PC-9 (cell line): ENCODE results near the gene GSPT1. TPM values are rescaled to one million over a fixed set of nuclear protein-coding genes. Genes with fewer than 3 reads are reported as not detected.

ENCODE experiments used
- BruUV-seq: library from RNA; stranded (reverse); fragments of 400-500 nt; replicated peaks from 2 replicates; lab custom pipeline; 2021; lab: Mats Ljungman, UMichigan
- CTCF ChIA-PET: fragments of 300-600 bp; sonication (Branson Sonifier 250); formaldehyde crosslinking; loops from one replicate; lab custom pipeline; 2022; ENCODE audit warnings: antibody characterized with exemption; lab: Charles Lee
- POLR2A ChIA-PET: fragments of 300-600 bp; sonication (Branson Sonifier 250); formaldehyde crosslinking; loops from one replicate; lab custom pipeline; 2022; ENCODE audit warnings: antibody characterized with exemption; ENCODE audit not compliant: unreplicated experiment; lab: Charles Lee
- DNase-seq, 2 experiments: peaks; one replicate each; pipeline versions ENCODE4 v3.0.0 to v3.0.0-alpha.2; 2015 to 2022; ENCODE audit warnings: mixed read lengths in 1 of 2
- H2AFZ ChIP-seq: fragments of 200-600 bp; sonication (generic); 2 replicates; pipeline ENCODE4 v1.8.1; 2017; ENCODE audit warnings: antibody characterized with exemption
- H3F3A ChIP-seq: fragments of 200-600 bp; sonication (generic); 2 replicates; pipeline ENCODE4 v1.8.1; 2017; ENCODE audit warnings: antibody characterized with exemption, mild to moderate bottlenecking, low read depth; ENCODE audit not compliant: insufficient read depth
- H3K27ac ChIP-seq: fragments of 200-600 bp; sonication (generic); 2 replicates; pipeline ENCODE4 v1.6.1; 2016; ENCODE audit warnings: mixed run types
- H3K27me3 ChIP-seq: fragments of 200-600 bp; sonication (generic); 2 replicates; pipeline ENCODE4 v1.6.1; 2016; ENCODE audit warnings: low read depth, mixed run types; ENCODE audit not compliant: insufficient read depth
- H3K36me3 ChIP-seq: fragments of 200-600 bp; sonication (generic); 2 replicates; pipeline ENCODE4 v1.6.1; 2016; ENCODE audit warnings: low read depth, mixed run types
- H3K4me1 ChIP-seq: fragments of 200-600 bp; sonication (generic); replicated peaks from 2 replicates; pipeline ENCODE4 v1.6.1; 2016; ENCODE audit warnings: mixed run types; ENCODE audit not compliant: insufficient read depth
- H3K4me2 ChIP-seq: fragments of 200-600 bp; sonication (generic); 2 replicates; pipeline ENCODE4 v1.6.1; 2017; ENCODE audit warnings: mixed run types
- H3K4me3 ChIP-seq: fragments of 200-600 bp; sonication (generic); 2 replicates; pipeline ENCODE4 v1.6.1; 2016; ENCODE audit warnings: mixed run types
- H3K79me2 ChIP-seq: fragments of 200-600 bp; sonication (generic); 2 replicates; pipeline ENCODE4 v1.6.1; 2017; ENCODE audit warnings: low read depth, mixed run types
- H3K9me2 ChIP-seq: fragments of 200-600 bp; sonication (generic); 2 replicates; pipeline ENCODE4 v1.8.1; 2017; ENCODE audit warnings: mild to moderate bottlenecking; ENCODE audit not compliant: insufficient read depth
- H3K9me3 ChIP-seq: fragments of 200-600 bp; sonication (generic); 2 replicates; pipeline ENCODE4 v1.8.1; 2016; ENCODE audit warnings: low read depth; ENCODE audit not compliant: insufficient read depth
- H4K20me1 ChIP-seq: fragments of 200-600 bp; sonication (generic); 2 replicates; pipeline ENCODE4 v1.8.1; 2017; ENCODE audit not compliant: insufficient read depth
- EZH2 ChIP-seq: fragments of 200-600 bp; sonication (generic); IDR thresholded peaks from 2 replicates; pipeline ENCODE4 v1.8.0; 2017; ENCODE audit warnings: antibody characterized with exemption, low read depth
- intact Hi-C: fragments of 100-400 bp; cut with micrococcal nuclease; formaldehyde crosslinking; loops from one replicate; pipeline ENCODE4 v1.10.0; 2022; ENCODE audit not compliant: unreplicated experiment
- total RNA-seq: library from RNA; stranded (reverse); gene quantifications from 2 replicates; pipeline ENCODE4 v1.2.3, GENCODE V29; 2021
- TF ChIP-seq, protein P1 (sequence below): fragments of 200-600 bp; sonication (generic); conservative IDR thresholded peaks from 2 replicates; pipeline ENCODE4 v1.6.1; 2017; ENCODE audit warnings: mixed run types, antibody characterized with exemption, mild to moderate bottlenecking, moderate library complexity

Gene GSPT1
- total RNA-seq, 1 experiment from 2014 or later = 161 TPM

DNA sequence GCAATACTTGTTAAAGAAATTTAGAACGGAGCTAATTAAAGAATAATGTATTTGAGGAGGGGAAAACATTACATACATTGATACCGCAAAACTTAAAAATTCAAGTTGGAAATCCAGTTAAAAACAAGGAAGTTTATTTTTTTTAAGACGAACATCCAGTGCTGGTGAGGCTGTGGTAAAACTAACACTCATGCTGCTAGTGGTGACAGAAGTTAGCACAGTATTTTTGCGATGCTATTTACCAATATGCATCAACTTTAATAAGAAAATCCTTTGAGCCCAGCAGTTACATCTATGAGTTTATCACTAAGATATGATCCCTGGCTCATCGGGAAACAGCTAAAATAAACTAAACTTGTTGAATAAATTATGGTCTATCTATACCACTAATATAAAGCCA, 31.7 kb downstream of the GSPT1 start:
- peaks cover 11% of the 10 kb centered on the region; the same call in 1 of the 2 replicates for H3K79me2 ChIP-seq
- BruUV-seq = no TSS peak
- H3K9me3 ChIP-seq = no peaks in the 10 kb centered on the region
- H3K27ac ChIP-seq = no peak overlapping the region
- H3K4me1 ChIP-seq = no peaks in the 10 kb centered on the region
- POLR2A ChIA-PET = no interaction called here
- TF ChIP-seq, protein P1, sequence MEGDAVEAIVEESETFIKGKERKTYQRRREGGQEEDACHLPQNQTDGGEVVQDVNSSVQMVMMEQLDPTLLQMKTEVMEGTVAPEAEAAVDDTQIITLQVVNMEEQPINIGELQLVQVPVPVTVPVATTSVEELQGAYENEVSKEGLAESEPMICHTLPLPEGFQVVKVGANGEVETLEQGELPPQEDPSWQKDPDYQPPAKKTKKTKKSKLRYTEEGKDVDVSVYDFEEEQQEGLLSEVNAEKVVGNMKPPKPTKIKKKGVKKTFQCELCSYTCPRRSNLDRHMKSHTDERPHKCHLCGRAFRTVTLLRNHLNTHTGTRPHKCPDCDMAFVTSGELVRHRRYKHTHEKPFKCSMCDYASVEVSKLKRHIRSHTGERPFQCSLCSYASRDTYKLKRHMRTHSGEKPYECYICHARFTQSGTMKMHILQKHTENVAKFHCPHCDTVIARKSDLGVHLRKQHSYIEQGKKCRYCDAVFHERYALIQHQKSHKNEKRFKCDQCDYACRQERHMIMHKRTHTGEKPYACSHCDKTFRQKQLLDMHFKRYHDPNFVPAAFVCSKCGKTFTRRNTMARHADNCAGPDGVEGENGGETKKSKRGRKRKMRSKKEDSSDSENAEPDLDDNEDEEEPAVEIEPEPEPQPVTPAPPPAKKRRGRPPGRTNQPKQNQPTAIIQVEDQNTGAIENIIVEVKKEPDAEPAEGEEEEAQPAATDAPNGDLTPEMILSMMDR = no peak
- TF ChIP-seq EZH2 = no peak
- H3F3A ChIP-seq = peaks cover 55% of the 10 kb centered on the region; the same call in 1 of the 2 replicates
- peaks cover 54% of the 10 kb centered on the region for H3K36me3 ChIP-seq
- CTCF ChIA-PET = no interaction called here
- H3K27me3 ChIP-seq = no peaks in the 10 kb centered on the region
- no peak overlapping the region for H3K4me3 ChIP-seq
- no peaks in the 10 kb centered on the region for H3K9me2 ChIP-seq
- H3K4me2 ChIP-seq = no peak overlapping the region
- DNase-seq = no peak
- intact Hi-C loops = no loop called here
- H4K20me1 ChIP-seq = peaks cover 21% of the 10 kb centered on the region; the same call in 1 of the 2 replicates
- H2AFZ ChIP-seq = no peak overlapping the region

DNA sequence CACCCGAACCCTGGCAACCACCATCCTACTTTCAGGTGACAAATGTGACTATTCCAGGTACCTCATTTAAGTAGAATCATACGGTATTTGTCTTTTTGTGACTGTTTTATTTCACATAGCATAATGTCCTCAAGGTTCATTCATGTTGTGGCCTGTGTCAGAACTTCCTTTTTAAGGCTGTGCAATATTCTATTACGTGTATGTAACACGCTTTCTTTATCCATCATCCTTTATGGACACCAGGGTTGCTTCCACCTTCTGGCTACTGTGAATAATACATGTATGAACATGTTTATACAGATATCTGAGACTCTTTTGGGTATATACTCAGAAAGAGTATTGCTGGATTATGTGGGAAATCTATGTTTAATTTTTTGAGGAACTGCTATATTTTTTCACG, 35.7 kb downstream of the GSPT1 start:
- Histone ChIP-seq H3K27me3 (no peaks in the 10 kb centered on the region), H3K9me3 (no peaks in the 10 kb centered on the region), H3K27ac (no peak overlapping the region), H3K4me1 (no peaks in the 10 kb centered on the region), H2AFZ (no peak overlapping the region), H3F3A (peaks cover 66% of the 10 kb centered on the region), H3K9me2 (no peaks in the 10 kb centered on the region), H3K79me2 (peaks cover 5% of the 10 kb centered on the region; the same call in 1 of the 2 replicates), H3K4me3 (no peak overlapping the region), H4K20me1 (peaks cover 26% of the 10 kb centered on the region), H3K36me3 (peaks cover 44% of the 10 kb centered on the region), H3K4me2 (no peak overlapping the region)
- ChIA-PET POLR2A (no interaction called here), CTCF (no interaction called here)
- TF ChIP-seq, protein P1 = no peak
- no peak for TF ChIP-seq EZH2
- intact Hi-C loops = no loop called here
- no TSS peak for BruUV-seq
- no peak for DNase-seq

DNA sequence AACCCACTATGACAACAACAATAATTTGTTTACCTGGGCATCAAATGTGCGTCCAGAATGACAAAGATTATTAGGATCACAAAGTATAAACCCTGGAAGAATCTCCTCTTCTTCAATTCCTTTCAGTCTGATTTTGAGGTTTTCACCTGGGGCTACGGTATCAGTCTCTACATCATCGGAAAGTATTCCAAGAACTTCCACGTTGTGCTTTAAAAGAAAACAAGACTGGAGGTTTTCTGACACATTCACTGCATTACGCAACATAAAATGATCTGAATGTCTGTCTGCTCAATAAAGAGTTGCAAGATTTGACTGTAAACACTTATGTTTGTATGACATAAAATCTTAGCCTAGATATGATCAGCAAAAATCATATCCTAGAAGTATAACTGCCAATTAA, 38.4 kb downstream of the GSPT1 start:
- POLR2A ChIA-PET = no interaction called here
- TF ChIP-seq, protein P1 = no peak
- no peak for TF ChIP-seq EZH2
- no peak overlapping the region for H2AFZ ChIP-seq
- CTCF ChIA-PET = no interaction called here
- intact Hi-C loops = no loop called here
- no peaks in the 10 kb centered on the region for H3K4me1 ChIP-seq
- no peak overlapping the region for H3K4me3 ChIP-seq
- H3K36me3 ChIP-seq = peaks cover 49% of the 10 kb centered on the region
- H3K79me2 ChIP-seq = peaks cover 3% of the 10 kb centered on the region
- H3K27ac ChIP-seq = no peak overlapping the region
- DNase-seq = no peak
- no TSS peak for BruUV-seq
- H4K20me1 ChIP-seq = peaks cover 37% of the 10 kb centered on the region
- H3F3A ChIP-seq = peaks cover 74% of the 10 kb centered on the region
- no peaks in the 10 kb centered on the region for H3K27me3 ChIP-seq
- H3K9me2 ChIP-seq = no peaks in the 10 kb centered on the region
- no peak overlapping the region for H3K4me2 ChIP-seq
- H3K9me3 ChIP-seq = no peaks in the 10 kb centered on the region
